CD1c-positive myeloid dendritic cell (primary cell): ENCODE measurements around the gene ZDHHC6.
"Not testable (repeated sequence)": the region's sequence is repeated elsewhere in the genome, so short reads cannot be mapped to it uniquely, and the experiment has no call there.

Source experiments
- DNase-seq: peaks from one replicate; pipeline ENCODE4 v3.0.0-alpha.2; 2016; ENCODE audit errors: extremely low spot score

Gene ZDHHC6

DNA sequence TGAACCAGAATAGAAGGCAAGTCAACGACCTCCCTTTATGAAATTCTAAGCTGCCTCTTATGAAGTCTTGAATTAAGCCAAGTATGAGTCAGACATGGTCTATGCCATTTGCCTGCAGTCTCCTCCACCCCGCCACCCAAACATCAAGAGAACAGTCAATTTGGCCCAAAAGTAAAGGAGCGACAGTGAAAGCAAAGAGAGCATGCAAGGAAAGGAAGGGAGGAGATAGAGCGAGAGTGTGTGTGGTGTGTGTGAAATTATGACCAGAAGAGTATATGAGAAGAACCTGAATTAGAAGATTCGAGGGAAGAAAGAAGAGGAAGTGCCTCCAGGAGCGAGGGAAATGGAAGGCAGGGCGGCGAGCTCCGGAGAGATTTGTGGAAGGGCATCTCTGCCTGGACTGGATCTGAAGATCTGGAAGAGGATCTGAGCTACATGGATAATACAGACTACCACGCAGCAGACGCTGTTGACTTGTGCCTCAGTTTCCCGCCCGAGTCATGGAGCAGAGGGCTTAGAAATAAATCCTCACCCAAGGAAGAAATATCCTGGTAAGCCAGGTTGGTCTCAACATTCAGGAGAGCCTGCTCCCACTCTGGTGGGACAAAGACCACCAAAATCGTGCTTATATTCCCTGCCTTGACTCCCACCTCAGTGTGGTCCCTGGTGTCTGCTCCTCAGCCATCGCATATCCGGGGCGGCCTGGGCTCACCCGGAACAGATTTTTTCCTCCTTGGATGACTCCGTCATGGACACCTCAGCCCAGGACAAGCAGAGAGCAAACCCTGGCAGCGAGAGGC is 459 bp downstream of the ZDHHC6 start:
- DNase-seq: peak; percentile 40

- DNase-seq: no peak
These were observed 4.7 kb downstream of the ZDHHC6 start for GRCh38 chr10:112442063-112442462.

- no peak for DNase-seq
These were observed 5.2 kb downstream of the ZDHHC6 start for GRCh38 chr10:112441520-112441919.

- DNase-seq: no peak
These were observed 8.4 kb downstream of the ZDHHC6 start for GRCh38 chr10:112438356-112438755.

DNA sequence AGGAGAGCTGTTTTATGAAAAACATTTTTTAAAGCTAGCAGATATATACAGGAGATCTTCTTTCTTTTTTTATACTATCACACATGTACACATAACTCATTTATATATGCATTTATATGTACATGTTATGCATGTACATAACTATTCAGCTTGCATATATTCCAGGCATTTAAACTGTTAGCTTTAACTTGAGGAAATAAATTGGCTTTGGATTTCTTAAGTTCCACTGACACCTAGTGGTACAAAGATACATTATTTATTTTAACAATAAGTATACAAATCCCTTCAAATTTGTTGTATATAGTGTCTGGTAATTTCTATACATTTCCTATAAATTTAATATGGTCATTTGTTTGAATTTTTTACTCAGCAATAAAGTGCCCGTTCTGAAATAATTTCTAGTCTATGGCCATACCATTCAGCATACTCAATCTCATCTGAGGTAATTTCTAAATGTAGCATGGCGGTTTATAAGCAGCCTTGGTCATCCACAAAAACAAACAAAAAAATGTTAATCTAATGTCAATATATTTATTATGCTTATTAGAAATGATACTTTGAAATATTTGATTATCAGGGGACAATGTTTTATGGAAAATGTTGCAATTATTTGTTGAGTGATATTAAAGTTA is 11.6 kb downstream of the ZDHHC6 start:
- DNase-seq: peak; percentile 52

- no peak for DNase-seq
These were observed 13.6 kb downstream of the ZDHHC6 start for GRCh38 chr10:112433136-112433535.

- no peak for DNase-seq
These were observed 17.0 kb downstream of the ZDHHC6 start for GRCh38 chr10:112429654-112430230.

DNA sequence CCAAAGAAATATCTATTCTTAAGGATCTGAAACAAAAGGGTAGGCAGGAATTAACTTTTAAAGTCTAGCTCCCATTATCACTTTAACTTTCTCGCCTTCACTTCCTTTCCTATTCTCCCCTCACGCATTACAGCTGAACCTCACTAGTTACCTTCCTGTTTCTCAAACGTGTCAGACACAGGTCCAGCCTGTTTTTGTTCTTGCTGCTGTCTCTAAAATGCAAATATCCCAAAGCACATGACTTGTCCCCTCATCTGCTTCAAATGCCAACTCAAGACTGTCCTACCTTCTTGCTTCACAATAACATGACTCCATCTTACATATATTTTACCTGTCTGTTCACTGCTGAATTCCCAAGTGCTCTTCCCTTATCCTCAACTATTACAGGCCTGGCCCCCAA is 17.6 kb downstream of the ZDHHC6 start:
- DNase-seq: no peak

DNA sequence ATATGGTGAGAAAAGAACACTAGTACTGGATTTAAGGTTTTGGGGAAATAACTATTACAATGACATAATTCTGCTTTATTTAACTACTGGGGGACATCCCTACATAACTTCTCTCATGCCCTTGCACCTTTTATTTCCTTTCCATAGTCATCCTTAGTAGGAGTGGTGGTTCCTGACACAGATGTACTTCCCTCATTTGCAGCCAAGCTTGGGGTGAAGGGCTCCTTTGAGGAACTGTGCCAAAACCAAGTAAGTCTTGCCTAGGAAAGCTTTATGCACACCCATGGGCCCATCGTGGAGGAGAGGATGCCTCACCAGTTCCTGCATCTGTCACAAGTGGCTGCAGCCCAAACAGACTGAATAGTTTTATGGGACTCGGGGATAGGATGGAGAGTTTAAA is 20.6 kb downstream of the ZDHHC6 start:
- peak; percentile 42 for DNase-seq

DNA sequence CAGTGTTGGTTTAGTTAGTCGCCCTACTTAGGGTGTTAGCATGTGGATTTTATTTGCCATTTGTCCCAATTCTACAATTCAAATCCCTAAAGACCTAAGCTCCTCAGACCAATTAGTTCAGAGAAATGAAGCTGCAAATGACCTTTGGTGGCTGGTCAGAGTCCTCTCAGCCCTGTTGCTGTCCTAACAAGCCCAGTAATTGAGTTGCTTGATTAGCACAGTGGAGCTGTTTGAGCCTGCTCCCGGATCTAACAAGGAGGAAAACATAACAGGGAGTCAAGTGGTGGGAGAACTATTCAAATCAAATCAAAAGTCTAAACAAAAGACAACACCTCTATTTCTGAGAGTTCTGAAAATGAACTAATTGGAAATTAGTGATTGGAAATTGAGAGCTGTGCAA is 22.1 kb downstream of the ZDHHC6 start:
- no peak for DNase-seq

- DNase-seq: no peak
These were observed 25.0 kb downstream of the ZDHHC6 start for GRCh38 chr10:112421731-112422130.

DNA sequence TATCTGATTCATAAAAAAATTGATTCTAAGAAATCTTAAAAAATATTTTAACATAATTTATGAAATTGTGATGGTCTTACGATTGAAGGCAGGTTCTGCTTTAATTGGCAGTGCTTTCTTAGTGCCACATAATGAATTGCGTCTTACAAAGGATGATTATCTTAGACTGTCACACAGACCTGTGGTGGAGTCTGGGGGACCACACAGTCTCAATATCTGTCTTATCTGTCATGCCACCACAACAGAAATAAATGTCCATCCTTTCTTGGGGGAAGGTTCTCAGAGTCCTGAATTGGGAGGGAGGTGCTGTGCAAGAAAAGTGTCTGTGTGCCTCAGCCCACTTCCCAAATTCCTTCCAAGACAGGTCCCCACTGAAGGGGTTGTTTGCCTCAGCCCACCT is 34.0 kb downstream of the ZDHHC6 start:
- no peak for DNase-seq

DNA sequence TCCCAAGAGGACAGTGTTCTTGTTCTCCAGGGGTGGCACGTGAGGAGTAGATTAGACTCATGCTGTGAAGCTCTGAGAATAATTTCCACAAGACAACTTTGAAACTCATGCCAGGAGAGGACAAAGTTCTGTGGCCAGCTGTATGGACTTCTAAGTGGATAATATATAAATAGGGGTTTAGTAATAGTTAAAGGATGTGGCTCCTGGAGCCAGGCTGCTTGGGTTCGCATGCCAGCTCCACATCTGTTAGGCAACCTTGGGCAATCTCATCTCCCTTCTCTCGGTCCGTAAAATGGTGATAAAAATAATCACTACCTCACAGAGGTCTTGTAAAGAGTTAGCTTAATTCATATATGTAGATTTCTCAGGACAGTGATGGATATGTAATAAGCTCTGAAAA is 37.0 kb downstream of the ZDHHC6 start:
- no peak for DNase-seq

DNA sequence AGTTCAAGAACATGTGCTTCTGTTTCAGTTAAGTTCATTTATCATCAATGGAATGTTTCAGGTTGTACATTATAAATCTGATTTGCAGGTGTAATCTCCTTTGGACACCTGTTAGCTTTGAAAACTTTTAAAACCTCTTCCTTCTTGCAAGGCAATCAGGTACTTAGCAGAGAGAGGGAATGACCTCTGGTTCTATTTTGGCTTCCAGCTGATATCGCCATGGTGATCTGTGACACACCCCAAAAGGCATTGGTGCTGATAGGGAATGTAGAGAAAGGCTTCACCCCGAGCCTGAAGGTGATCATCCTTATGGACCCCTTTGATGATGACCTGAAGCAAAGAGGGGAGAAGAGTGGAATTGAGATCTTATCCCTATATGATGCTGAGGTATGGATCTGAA is 37.4 kb downstream of the ZDHHC6 start:
- DNase-seq: no peak

GRCh38 chr10:112407696-112408095 is 39.0 kb downstream of the ZDHHC6 start:
- DNase-seq: no peak

DNA sequence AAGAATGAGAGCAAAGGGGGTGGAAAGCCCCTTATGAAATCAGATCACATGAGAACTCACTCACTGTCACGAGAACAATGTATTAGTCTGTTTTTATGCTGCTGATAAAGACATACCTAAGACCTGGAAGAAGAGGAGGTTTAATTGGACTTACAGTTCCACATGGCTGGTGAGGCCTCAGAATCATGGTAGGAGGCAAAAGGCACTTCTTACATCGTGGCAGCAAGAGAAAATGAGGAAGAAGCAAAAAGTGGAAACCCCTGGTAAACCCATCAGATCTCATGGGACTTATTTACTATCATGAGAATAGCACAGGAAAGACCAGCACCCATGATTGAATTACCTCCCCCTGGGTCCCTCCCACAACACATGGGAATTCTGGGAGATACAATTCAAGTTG is 39.9 kb downstream of the ZDHHC6 start:
- DNase-seq: not testable (repeated sequence)

GRCh38 chr10:112404617-112405016 is 42.1 kb downstream of the ZDHHC6 start:
- no peak for DNase-seq

GRCh38 chr10:112402917-112403316 is 43.8 kb downstream of the ZDHHC6 start:
- no peak for DNase-seq

DNA sequence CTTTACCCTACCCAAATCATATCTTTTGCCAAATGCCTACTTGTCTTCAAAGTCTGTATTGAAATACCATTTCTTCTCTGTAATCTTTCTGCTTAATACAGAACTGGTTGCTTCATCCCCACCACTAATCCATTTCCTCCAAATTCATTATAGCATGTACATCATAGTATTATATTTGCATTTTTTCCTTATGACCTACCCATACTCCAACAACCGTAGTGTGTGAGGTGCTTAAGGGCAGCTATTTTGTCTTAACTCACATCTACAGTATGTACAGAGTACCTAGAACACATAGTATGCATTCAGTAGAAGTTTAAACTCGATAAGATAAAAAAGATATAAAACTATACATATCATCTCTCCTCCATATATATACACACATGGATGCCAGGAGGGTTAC is 49.1 kb downstream of the ZDHHC6 start:
- DNase-seq: no peak

GRCh38 chr10:112395809-112396530 is 50.7 kb downstream of the ZDHHC6 start:
- no peak for DNase-seq

DNA sequence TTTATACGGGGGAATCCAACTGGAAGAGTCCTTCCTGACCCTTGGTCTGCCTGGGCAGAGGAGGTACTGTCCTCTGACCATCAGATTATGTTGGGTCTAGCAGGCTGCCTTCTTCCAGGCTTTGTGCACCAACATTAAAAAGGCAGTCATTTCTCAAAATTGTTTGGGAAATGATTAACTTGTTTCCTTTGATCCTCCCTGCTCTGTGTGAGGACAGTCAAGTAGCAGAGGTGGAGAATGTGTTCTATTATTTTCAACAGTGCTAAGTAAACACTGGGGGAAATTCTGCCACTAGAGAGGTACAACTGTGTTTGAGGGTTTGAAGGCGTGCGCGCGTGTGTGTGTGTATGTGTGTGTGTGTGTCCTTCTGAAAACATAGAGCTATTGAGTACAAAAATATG is 52.2 kb downstream of the ZDHHC6 start:
- no peak for DNase-seq

DNA sequence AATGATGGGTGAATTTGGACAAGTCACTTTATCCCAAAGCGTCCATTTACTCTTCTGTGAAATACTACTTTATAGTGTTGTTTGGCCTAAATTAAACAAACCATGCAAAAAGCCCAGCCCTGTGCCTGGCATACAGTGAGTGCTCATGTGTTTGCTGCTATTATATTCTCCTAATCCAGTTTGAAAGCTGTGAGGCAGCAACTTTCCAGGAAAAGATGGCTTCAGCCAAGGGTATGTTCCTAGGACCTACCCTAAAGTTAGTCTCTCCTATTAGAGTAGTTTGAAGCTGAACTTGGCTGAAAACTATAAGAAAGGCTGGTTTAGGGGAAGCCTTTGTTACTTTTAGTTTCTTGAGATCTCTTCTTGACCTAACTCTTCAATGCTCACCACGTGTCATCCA is 52.9 kb downstream of the ZDHHC6 start:
- no peak for DNase-seq

GRCh38 chr10:112393341-112393740 is 53.4 kb downstream of the ZDHHC6 start:
- no peak for DNase-seq
